Neural progenitor cell (in vitro differentiated cells): Measurements from ENCODE around the gene APOOL.
"Not testable (repeated sequence)": the region's sequence is repeated elsewhere in the genome, so short reads cannot be mapped to it uniquely, and the experiment has no call there.

Source experiments
- CTCF ChIP-seq: fragments of 200-600 bp; sonication (generic); IDR thresholded peaks from 2 replicates; pipeline ENCODE4 v1.5.1; 2017; ENCODE audit warnings: antibody characterized with exemption, mild to moderate bottlenecking
- EZH2 ChIP-seq: fragments of 200-600 bp; sonication (generic); IDR thresholded peaks from 2 replicates; pipeline ENCODE4 v1.6.1; 2017; ENCODE audit warnings: antibody characterized with exemption, mild to moderate bottlenecking, moderate library complexity
- EZH2phosphoT487 ChIP-seq: fragments of 200-600 bp; sonication (generic); IDR thresholded peaks from 2 replicates; pipeline ENCODE4 v1.6.1; 2017; ENCODE audit warnings: antibody characterized with exemption

- not testable (repeated sequence) for TF ChIP-seq CTCF, EZH2phosphoT487, EZH2
Observed at GRCh38 chrX:85015351-85015750, 11.7 kb downstream of the APOOL start.
